Right lobe of liver (tissue), 4 donors: ENCODE results near the gene DLG4.

ENCODE experiments used
- POLR2A ChIP-seq: fragments of 450-650 bp; IDR thresholded peaks from one replicate; pipeline ENCODE4 v1.6.1; 2017; ENCODE audit warnings: antibody characterized with exemption, mild to moderate bottlenecking
- TF ChIP-seq, protein P1 (sequence below), 4 donors: fragments of 200-600 bp in 3 of 4; fragments of 450-650 bp in 1 of 4; IDR thresholded peaks; one replicate each; pipeline versions ENCODE4 v1.5.1 to v1.8.0; 2016 to 2022; ENCODE audit warnings: antibody characterized with exemption in 4 of 4, mild to moderate bottlenecking in 2 of 4
- donor health status: DM: no; HTN: no; CAD: no.
- donor health status: DM: no; HTN: no; CAD: no.
- donor health status: DM: no; HTN: yes; CAD: no.

- TF ChIP-seq, protein P1, sequence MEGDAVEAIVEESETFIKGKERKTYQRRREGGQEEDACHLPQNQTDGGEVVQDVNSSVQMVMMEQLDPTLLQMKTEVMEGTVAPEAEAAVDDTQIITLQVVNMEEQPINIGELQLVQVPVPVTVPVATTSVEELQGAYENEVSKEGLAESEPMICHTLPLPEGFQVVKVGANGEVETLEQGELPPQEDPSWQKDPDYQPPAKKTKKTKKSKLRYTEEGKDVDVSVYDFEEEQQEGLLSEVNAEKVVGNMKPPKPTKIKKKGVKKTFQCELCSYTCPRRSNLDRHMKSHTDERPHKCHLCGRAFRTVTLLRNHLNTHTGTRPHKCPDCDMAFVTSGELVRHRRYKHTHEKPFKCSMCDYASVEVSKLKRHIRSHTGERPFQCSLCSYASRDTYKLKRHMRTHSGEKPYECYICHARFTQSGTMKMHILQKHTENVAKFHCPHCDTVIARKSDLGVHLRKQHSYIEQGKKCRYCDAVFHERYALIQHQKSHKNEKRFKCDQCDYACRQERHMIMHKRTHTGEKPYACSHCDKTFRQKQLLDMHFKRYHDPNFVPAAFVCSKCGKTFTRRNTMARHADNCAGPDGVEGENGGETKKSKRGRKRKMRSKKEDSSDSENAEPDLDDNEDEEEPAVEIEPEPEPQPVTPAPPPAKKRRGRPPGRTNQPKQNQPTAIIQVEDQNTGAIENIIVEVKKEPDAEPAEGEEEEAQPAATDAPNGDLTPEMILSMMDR (IDR thresholded peaks at IDR 0.05): no peak
- TF ChIP-seq POLR2A: no peak
Measured at GRCh38 chr17:7256766-7257456, 37.3 kb upstream of the DLG4 start.
